ENCODE data around the gene C12orf60. TPM values are rescaled to one million over a fixed set of nuclear protein-coding genes. Genes with fewer than 3 reads are reported as not detected.

Gene C12orf60
- polyA plus RNA-seq, 3 donors = 0.11 to 0.46 TPM; not detected in 1

GRCh38 chr12:14833952-14834351, 30.5 kb downstream of the C12orf60 start:
- no peak overlapping the region for H3K9ac ChIP-seq (ENCODE audit: insufficient read depth, low read length, poor library complexity, severe bottlenecking)
- no peak overlapping the region for H3K4me3 Mint-ChIP-seq
- H3K4me2 ChIP-seq (replicated peaks; ENCODE audit: extremely low read depth, low read length, poor library complexity, severe bottlenecking) = no peak overlapping the region
- TF ChIP-seq, protein P1, sequence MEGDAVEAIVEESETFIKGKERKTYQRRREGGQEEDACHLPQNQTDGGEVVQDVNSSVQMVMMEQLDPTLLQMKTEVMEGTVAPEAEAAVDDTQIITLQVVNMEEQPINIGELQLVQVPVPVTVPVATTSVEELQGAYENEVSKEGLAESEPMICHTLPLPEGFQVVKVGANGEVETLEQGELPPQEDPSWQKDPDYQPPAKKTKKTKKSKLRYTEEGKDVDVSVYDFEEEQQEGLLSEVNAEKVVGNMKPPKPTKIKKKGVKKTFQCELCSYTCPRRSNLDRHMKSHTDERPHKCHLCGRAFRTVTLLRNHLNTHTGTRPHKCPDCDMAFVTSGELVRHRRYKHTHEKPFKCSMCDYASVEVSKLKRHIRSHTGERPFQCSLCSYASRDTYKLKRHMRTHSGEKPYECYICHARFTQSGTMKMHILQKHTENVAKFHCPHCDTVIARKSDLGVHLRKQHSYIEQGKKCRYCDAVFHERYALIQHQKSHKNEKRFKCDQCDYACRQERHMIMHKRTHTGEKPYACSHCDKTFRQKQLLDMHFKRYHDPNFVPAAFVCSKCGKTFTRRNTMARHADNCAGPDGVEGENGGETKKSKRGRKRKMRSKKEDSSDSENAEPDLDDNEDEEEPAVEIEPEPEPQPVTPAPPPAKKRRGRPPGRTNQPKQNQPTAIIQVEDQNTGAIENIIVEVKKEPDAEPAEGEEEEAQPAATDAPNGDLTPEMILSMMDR (IDR thresholded peaks at IDR 0.05) = no peak
- H3K36me3 Mint-ChIP-seq = no peaks in the 10 kb centered on the region
- H3K27ac Mint-ChIP-seq = no peak overlapping the region
- H3K27me3 ChIP-seq (ENCODE audit: control insufficient read depth in 2 of 2, insufficient read depth in 2 of 2, low read length in 2 of 2) = peaks cover 0 to 2% of the 10 kb centered on the region in 2 donors
- peaks cover under 1 to 4% (median 3%) of the 10 kb centered on the region in 3 donors for H3K27me3 Mint-ChIP-seq (ENCODE audit: low read depth in 3 of 3)
- no peaks in the 10 kb centered on the region for H3K9me3 ChIP-seq (replicated peaks in 1 of 2; ENCODE audit: control insufficient read depth in 1 of 2, insufficient read depth in 1 of 2, low read length in 2 of 2)
- no peak overlapping the region for H2AFZ ChIP-seq (ENCODE audit: insufficient read depth, low read depth, low read length, poor library complexity, severe bottlenecking)
- no peaks in the 10 kb centered on the region for H3K4me1 ChIP-seq (ENCODE audit: control insufficient read depth in 1 of 2, insufficient read depth in 2 of 2, low read length in 2 of 2)
- no peaks in the 10 kb centered on the region for H3K4me1 Mint-ChIP-seq
- WGBS (ENCODE audit: insufficient coverage) = no CpG with 5 or more reads among the region's 1 CpG
- H4K20me1 ChIP-seq (ENCODE audit: insufficient read depth, low read length) = no peaks in the 10 kb centered on the region
- no peaks in the 10 kb centered on the region for H3K9me3 Mint-ChIP-seq
- H3K27ac ChIP-seq (ENCODE audit: low read depth in 1 of 2, low read length in 2 of 2) = no peak overlapping the region
- H3K79me2 ChIP-seq (ENCODE audit: insufficient read depth, low read length) = no peaks in the 10 kb centered on the region
- no peak overlapping the region for H3K4me3 ChIP-seq (replicated peaks in 1 of 3; ENCODE audit: low read depth in 2 of 3, low read length in 3 of 3)
- no peak for DNase-seq
- intact Hi-C loops (cut with micrococcal nuclease) = no loop called here
- H3K36me3 ChIP-seq (replicated peaks in 1 of 2; ENCODE audit: control insufficient read depth in 1 of 2, insufficient read depth in 2 of 2, low read length in 2 of 2) = no peaks in the 10 kb centered on the region

DNA sequence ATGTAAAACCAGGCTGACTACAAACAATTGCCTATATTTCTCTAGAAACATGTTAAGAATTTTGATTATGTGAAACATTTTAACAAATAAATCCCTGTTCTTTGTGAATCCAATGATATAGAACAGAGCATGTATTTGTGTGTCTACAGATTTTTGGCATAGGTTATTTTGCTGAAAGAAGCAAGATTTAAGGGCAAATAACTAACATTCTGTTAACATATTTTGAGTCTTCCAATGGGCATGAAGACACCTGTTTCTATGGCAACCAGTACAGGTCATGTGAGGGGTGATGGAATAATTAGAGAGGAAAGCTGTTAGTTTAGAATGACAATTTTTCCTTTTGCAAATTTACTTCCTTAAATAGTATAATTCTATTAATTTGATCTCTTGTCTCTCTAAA, 31.0 kb downstream of the C12orf60 start:
- no peaks in the 10 kb centered on the region for H3K4me1 Mint-ChIP-seq
- Histone ChIP-seq H3K9ac (ENCODE audit: insufficient read depth, low read length, poor library complexity, severe bottlenecking) (no peak overlapping the region), H3K79me2 (ENCODE audit: insufficient read depth, low read length) (no peaks in the 10 kb centered on the region), H3K4me3 (replicated peaks in 1 of 3; ENCODE audit: low read depth in 2 of 3, low read length in 3 of 3) (no peak overlapping the region), H3K36me3 (replicated peaks in 1 of 2; ENCODE audit: control insufficient read depth in 1 of 2, insufficient read depth in 2 of 2, low read length in 2 of 2) (no peaks in the 10 kb centered on the region), H3K4me2 (replicated peaks; ENCODE audit: extremely low read depth, low read length, poor library complexity, severe bottlenecking) (no peak overlapping the region), H3K27ac (ENCODE audit: low read depth in 1 of 2, low read length in 2 of 2) (no peak overlapping the region), H4K20me1 (ENCODE audit: insufficient read depth, low read length) (no peaks in the 10 kb centered on the region), H3K9me3 (replicated peaks in 1 of 2; ENCODE audit: control insufficient read depth in 1 of 2, insufficient read depth in 1 of 2, low read length in 2 of 2) (no peaks in the 10 kb centered on the region), H3K4me1 (ENCODE audit: control insufficient read depth in 1 of 2, insufficient read depth in 2 of 2, low read length in 2 of 2) (no peaks in the 10 kb centered on the region), H2AFZ (ENCODE audit: insufficient read depth, low read depth, low read length, poor library complexity, severe bottlenecking) (no peak overlapping the region), H3K27me3 (ENCODE audit: control insufficient read depth in 2 of 2, insufficient read depth in 2 of 2, low read length in 2 of 2) (peaks cover 0 to 2% of the 10 kb centered on the region in 2 donors)
- H3K36me3 Mint-ChIP-seq = no peaks in the 10 kb centered on the region
- intact Hi-C loops (cut with micrococcal nuclease) = no loop called here
- H3K9me3 Mint-ChIP-seq = peaks cover 0 to 3% (median 0%) of the 10 kb centered on the region in 7 donors
- H3K4me3 Mint-ChIP-seq = no peak overlapping the region
- no peak for DNase-seq
- TF ChIP-seq, protein P1 (IDR thresholded peaks at IDR 0.05) = no peak
- peaks cover 2 to 4% (median 3%) of the 10 kb centered on the region in 3 donors for H3K27me3 Mint-ChIP-seq (ENCODE audit: low read depth in 3 of 3)
- H3K27ac Mint-ChIP-seq = no peak overlapping the region

All from CD14-positive monocyte (primary cell).